B cell (primary cell): ENCODE results near the gene A1CF.

ENCODE experiments used
- EZH2 ChIP-seq: IDR thresholded peaks from 2 replicates; pipeline ENCODE4 v1.6.1; 2012; ENCODE audit warnings: borderline replicate concordance, low read depth, mild to moderate bottlenecking, moderate library complexity, low read length; ENCODE audit not compliant: insufficient read depth, poor library complexity, severe bottlenecking
- TF ChIP-seq, protein P1 (sequence below): fragments of 200-600 bp; IDR thresholded peaks from one replicate; pipeline ENCODE4 v1.8.0; 2022; ENCODE audit warnings: antibody characterized with exemption, mild to moderate bottlenecking

DNA sequence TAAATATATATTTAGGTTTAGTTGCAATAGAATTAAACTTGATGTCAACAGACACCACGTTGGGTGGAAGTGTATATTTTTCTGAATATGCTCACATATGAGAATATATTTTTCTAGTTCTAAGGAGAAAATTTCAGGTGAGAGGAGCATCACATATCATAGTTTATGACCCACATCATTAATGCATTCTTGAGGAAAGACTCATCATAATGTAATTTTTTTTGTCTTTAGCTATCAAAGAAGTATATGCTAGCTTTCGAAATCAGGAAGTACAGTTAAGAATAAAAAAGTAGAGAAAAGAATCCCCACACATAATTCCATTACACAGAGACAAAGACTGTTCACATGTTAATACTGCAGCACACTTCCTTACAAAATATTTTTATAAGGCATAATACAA lies 30.4 kb downstream of the A1CF start:
- TF ChIP-seq, protein P1, sequence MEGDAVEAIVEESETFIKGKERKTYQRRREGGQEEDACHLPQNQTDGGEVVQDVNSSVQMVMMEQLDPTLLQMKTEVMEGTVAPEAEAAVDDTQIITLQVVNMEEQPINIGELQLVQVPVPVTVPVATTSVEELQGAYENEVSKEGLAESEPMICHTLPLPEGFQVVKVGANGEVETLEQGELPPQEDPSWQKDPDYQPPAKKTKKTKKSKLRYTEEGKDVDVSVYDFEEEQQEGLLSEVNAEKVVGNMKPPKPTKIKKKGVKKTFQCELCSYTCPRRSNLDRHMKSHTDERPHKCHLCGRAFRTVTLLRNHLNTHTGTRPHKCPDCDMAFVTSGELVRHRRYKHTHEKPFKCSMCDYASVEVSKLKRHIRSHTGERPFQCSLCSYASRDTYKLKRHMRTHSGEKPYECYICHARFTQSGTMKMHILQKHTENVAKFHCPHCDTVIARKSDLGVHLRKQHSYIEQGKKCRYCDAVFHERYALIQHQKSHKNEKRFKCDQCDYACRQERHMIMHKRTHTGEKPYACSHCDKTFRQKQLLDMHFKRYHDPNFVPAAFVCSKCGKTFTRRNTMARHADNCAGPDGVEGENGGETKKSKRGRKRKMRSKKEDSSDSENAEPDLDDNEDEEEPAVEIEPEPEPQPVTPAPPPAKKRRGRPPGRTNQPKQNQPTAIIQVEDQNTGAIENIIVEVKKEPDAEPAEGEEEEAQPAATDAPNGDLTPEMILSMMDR, result no peak
- TF ChIP-seq EZH2, result no peak
